ENCODE data around the gene MSTO1. TPM values are rescaled to one million over a fixed set of nuclear protein-coding genes. Genes with fewer than 3 reads are reported as not detected.
"Not testable (repeated sequence)": the region's sequence is repeated elsewhere in the genome, so short reads cannot be mapped to it uniquely, and the experiment has no call there.

MSTO1 gene
- total RNA-seq, 2 experiments from 2014 or later: 43.4 to 43.6 TPM

DNA sequence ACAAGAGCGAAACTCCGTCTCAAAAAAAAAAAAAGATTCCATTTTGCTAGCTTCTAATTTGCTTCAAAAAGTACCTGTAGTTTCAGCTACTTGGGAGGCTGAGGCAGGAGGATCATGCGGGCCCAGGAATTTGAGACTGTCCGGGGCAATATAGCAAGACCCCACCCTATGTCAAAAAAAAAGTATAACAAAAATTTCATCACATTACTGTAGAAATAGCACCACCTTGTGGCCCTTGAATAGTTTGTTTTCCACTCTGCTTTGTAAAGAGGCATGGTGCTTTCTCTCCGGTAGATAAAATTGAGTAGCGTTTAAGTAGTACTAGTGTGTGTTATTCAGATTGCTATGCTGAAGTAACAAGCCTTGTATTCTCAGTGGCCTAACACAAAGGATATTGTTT lies 18.2 kb upstream of the MSTO1 start:
- CTCF ChIA-PET: interaction anchor here (0.7 to 2.4 kb wide), 5 partner anchors 55 to 341 kb away, joined by 3 to 19 read pairs (median 4); no protein-coding TSS in a partner anchor
- Mint-ChIP-seq H3K4me1 (peaks cover 3% of the 10 kb centered on the region), H3K4me3 (no peak overlapping the region), H3K27ac (no peak overlapping the region), H3K36me3 (ENCODE audit: low read depth) (no peaks in the 10 kb centered on the region), H3K9me3 (no peaks in the 10 kb centered on the region), H3K27me3 (no peaks in the 10 kb centered on the region)
- POLR2A ChIA-PET: no interaction called here
- DNase-seq: peak; percentile 23

DNA sequence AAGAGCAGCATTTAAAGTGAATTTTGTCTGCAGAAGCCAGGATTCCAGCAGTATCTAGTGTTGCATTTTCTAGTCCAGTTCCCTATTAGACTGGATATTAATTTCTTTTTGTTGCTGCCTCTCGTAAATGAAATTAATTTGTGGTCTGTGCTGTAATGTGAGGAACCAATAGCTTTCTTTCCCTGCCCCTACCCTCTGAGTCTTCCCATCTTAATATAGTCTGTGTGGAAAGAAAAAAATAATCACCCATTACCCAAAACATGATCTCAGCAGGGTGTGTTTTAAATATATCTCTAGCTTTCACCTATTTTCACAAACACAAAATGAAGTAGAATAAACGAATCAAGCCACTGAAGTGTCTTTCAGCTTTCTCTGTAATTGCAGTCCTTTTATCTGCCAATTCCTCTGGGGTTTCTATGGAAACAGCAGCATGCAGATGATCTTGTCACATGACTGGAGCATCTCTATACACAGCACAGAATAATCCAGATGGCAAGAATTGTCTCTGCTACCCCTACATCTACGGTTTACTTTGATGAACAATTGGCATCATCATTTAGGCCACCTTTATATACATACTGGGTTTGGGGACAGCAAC lies 14.0 kb upstream of the MSTO1 start:
- not testable (repeated sequence) for H3K27me3 Mint-ChIP-seq; H3K4me3 Mint-ChIP-seq; H3K27ac Mint-ChIP-seq; H3K9me3 Mint-ChIP-seq; DNase-seq; H3K36me3 Mint-ChIP-seq (ENCODE audit: low read depth)
- ChIA-PET POLR2A (interaction anchor here (0.7 kb wide), 1 partner anchor 13 kb away, joined by 3 read pairs; no protein-coding TSS in a partner anchor), CTCF (interaction anchor here (2.2 kb wide), 1 partner anchor 346 kb away, joined by 10 read pairs; no protein-coding TSS in a partner anchor)
- peaks cover 13% of the 10 kb centered on the region for H3K4me1 Mint-ChIP-seq

DNA sequence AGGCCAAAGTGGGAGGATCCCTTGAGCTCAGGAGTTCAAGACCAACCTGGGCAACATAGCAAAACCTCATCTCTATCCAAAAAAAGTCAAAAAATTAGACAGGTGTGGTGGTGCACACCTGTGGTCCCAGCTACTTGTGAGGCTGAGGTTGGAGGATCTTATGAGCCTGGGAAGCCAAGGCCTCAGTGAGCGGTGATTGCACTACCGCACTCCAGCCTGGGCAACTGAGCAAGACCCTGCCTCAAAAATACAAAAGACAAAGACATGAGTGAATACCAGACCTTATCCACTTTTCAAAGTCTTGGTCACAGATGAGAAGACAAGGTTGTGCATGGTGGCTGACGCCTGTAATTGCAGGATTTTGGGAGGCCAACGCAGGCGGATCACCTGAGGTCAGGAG lies 13.2 kb upstream of the MSTO1 start:
- no peak for DNase-seq
- no peak overlapping the region for H3K27ac Mint-ChIP-seq
- CTCF ChIA-PET: interaction anchor here (2.2 kb wide), 1 partner anchor 347 kb away, joined by 10 read pairs; no protein-coding TSS in a partner anchor
- no peaks in the 10 kb centered on the region for H3K9me3 Mint-ChIP-seq
- POLR2A ChIA-PET: interaction anchor here (0.7 kb wide), 1 partner anchor 12 kb away, joined by 3 read pairs; no protein-coding TSS in a partner anchor
- peaks cover 13% of the 10 kb centered on the region for H3K4me1 Mint-ChIP-seq
- H3K4me3 Mint-ChIP-seq: no peak overlapping the region
- no peaks in the 10 kb centered on the region for H3K36me3 Mint-ChIP-seq (ENCODE audit: low read depth)
- no peaks in the 10 kb centered on the region for H3K27me3 Mint-ChIP-seq

DNA sequence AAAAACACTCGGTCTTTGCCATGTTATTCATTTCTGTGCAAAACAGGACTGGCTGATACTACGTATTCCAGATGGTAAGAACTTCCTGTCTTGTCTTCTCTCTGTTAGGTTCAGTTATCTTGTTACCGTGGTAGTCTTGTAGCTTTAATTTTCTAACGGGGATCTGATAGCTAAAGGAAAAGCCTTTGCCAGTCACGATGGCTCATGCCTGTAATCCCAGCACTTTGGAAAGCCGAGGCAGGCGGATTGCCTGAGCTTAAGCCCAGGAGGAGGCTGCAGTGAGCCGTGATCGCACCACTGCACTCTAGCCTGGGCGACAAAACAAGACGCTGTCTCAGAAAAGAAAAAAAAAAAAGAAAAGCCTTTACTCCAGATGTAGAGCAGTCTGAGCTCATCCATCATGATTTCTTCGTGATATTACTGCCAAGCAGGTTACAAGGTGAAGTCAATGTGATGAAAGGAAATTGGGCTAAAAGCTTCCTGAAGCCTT lies 11.1 kb upstream of the MSTO1 start:
- H3K9me3 Mint-ChIP-seq: no peaks in the 10 kb centered on the region
- H3K4me3 Mint-ChIP-seq: peak overlapping the region; percentile 69

DNA sequence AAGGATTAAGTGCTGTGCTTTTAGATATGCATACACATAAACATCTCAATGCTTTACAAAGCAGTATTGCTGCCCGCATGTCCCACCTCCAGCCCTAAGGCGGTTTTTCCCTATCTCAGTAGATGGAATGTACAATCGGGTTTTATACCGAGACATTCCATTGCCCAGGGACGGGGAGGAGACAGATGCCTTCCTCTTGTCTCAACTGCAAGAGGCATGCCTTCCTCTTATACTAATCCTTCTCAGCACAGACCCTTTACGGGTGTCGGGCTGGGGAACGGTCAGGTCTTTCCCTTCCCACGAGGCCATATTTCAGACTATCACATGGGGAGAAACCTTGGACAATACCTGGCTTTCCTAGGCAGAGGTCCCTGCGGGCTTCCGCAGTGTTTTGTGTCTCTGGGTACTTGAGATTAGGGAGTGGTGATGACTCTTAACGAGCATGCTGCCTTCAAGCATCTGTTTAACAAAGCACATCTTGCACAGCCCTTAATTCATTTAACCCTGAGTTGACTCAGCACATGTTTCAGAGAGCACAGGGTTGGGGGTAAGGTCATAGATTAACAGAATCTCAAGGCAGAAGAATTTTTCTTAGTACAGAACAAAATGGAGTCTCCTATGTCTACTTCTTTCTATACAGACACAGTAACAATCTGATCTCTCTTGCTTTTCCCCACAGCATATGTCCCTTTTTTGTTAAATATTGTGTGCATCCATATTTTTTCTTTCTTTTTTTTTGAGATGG lies 10.0 kb upstream of the MSTO1 start:
- H3K36me3 Mint-ChIP-seq (ENCODE audit: low read depth); H3K27me3 Mint-ChIP-seq; DNase-seq; CTCF ChIA-PET; POLR2A ChIA-PET; H3K9me3 Mint-ChIP-seq; H3K27ac Mint-ChIP-seq; H3K4me3 Mint-ChIP-seq: not testable (repeated sequence)
- peaks cover 16% of the 10 kb centered on the region for H3K4me1 Mint-ChIP-seq

More for the DNA sequence above, 11.1 kb upstream of the MSTO1 start:
- ChIA-PET CTCF (interaction anchor here (0.6 to 1.3 kb wide), 3 partner anchors 11 to 347 kb away, joined by 3 to 5 read pairs (median 4); partner anchors contain the start of gene MSTO1), POLR2A (no interaction called here)
- peaks cover 16% of the 10 kb centered on the region for H3K4me1 Mint-ChIP-seq
- no peaks in the 10 kb centered on the region for H3K36me3 Mint-ChIP-seq (ENCODE audit: low read depth)
- H3K27ac Mint-ChIP-seq: peak overlapping the region; percentile 72
- DNase-seq: no peak
- H3K27me3 Mint-ChIP-seq: no peaks in the 10 kb centered on the region

DNA sequence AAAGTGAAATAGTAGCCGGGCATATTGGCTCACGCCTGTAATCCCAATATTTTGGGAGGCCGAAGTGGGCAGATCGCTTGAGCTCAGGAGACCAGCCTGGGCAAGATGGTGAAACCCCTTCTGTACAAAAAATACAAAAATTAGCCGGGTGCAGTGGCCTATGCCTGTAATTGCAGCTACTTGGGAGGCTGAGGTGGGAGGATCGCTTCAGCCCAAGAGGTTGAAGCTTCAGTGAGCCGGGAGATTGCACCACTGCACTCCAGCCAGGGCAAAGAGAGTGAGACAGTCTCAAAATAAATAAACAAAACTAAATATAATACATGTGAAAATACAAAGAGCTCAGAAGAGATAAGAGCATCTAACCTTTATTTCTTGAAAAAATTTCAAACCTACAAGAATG lies 2.3 kb upstream of the MSTO1 start:
- ChIA-PET POLR2A (no interaction called here), CTCF (interaction anchor here (0.6 to 0.7 kb wide), 2 partner anchors 63 to 357 kb away, joined by 3 to 5 read pairs; no protein-coding TSS in a partner anchor)
- peaks cover 9% of the 10 kb centered on the region for H3K4me1 Mint-ChIP-seq
- H3K4me3 Mint-ChIP-seq: no peak overlapping the region
- no peaks in the 10 kb centered on the region for H3K27me3 Mint-ChIP-seq
- peaks cover 7% of the 10 kb centered on the region for H3K36me3 Mint-ChIP-seq (ENCODE audit: low read depth)
- DNase-seq: no peak
- H3K27ac Mint-ChIP-seq: no peak overlapping the region
- H3K9me3 Mint-ChIP-seq: no peaks in the 10 kb centered on the region

DNA sequence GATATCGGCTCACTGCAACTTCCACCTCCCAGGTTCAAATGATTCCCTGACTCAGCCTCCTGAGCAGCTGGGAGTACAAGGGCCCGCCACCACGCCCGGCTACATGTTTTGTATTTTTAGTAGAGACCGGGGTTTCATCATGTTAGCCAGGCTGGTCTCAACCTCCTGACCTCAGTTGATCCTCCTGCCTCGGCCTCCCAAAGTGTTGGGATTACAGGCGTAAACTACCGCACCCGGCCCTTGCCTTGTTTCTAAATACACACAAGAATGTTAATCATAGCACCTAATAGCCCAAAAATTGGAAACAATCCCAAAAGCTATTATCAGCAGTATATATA lies 1.2 kb upstream of the MSTO1 start:
- DNase-seq: no peak
- ChIA-PET POLR2A (interaction anchor here (0.9 kb wide), 1 partner anchor 12 kb away, joined by 3 read pairs; no protein-coding TSS in a partner anchor), CTCF (no interaction called here)
- H3K27me3 Mint-ChIP-seq: no peaks in the 10 kb centered on the region
- H3K9me3 Mint-ChIP-seq: no peaks in the 10 kb centered on the region
- H3K27ac Mint-ChIP-seq: no peak overlapping the region
- peaks cover 13% of the 10 kb centered on the region for H3K36me3 Mint-ChIP-seq (ENCODE audit: low read depth)
- H3K4me1 Mint-ChIP-seq: peaks cover 10% of the 10 kb centered on the region
- H3K4me3 Mint-ChIP-seq: peak overlapping the region; percentile 41

DNA sequence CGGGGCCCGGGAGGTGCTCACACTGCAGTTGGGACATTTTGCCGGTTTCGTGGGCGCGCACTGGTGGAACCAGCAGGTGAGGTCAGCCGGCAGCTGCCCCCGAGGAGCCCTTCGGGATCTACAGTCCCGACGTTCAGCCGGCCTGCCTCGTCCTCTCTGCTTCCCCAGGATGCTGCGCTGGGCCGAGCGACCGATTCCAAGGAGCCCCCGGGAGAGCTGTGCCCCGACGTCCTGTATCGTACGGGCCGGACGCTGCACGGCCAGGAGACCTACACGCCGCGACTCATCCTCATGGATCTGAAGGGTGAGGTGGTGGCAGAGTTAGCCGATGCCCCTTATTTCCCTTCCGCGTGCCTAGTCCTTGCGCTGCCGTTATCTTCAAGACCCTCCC lies 234 bp downstream of the MSTO1 start:
- POLR2A ChIA-PET, DNase-seq, H3K9me3 Mint-ChIP-seq, H3K27ac Mint-ChIP-seq, H3K4me1 Mint-ChIP-seq, H3K27me3 Mint-ChIP-seq: not testable (repeated sequence)
- H3K4me3 Mint-ChIP-seq: peak overlapping the region; percentile 84
- CTCF ChIA-PET: interaction anchor here (1.0 kb wide), 1 partner anchor 11 kb away, joined by 5 read pairs; no protein-coding TSS in a partner anchor
- H3K36me3 Mint-ChIP-seq (ENCODE audit: low read depth): peaks cover 19% of the 10 kb centered on the region

DNA sequence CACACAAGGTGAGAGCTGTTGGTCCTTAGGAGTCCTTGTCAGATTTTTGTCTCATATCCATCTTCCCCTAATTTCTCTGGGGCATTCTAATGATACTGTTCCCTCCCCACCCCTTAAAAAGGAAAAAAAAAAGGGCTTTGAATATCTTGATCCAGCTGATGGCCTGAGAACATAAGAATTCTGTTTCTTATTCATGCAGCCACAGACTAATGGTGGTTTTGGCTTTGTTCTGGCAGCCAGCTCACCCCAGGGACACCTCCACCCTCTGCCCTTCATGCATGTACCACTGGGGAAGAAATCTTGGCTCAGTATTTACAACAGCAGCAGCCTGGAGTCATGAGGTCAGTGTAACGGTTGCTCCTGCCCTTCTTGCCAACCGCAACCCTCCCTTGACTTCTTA lies 3.2 kb downstream of the MSTO1 start:
- H3K4me3 Mint-ChIP-seq, H3K27ac Mint-ChIP-seq, H3K27me3 Mint-ChIP-seq, POLR2A ChIA-PET, DNase-seq, H3K4me1 Mint-ChIP-seq, CTCF ChIA-PET, H3K9me3 Mint-ChIP-seq: not testable (repeated sequence)
- H3K36me3 Mint-ChIP-seq (ENCODE audit: low read depth): peaks cover 19% of the 10 kb centered on the region

DNA sequence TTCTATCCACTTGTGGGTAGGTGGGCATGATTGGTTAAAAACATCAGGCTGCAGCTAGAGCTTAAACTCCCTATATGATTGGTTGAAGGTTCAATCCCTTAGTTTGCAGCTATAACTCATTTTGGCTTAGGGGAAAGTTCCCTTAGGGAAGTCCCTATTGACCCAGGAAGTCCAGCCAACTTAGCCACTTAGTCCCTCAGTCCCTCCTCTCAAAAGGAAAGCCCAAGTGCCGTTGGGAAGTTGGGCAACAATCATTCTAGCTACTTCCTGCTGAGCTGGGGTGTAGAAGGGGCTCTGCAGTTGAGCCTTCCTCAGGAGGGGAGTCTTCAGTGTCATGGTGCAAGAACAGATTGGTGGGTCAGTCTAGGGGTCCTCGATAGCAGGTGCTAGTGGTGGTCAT lies 12.2 kb downstream of the MSTO1 start:
- DNase-seq: no peak
- ChIA-PET CTCF (no interaction called here), POLR2A (interaction anchor here (0.6 to 0.7 kb wide), 2 partner anchors 362 to 635 kb away, joined by 3 read pairs; no protein-coding TSS in a partner anchor)
- Mint-ChIP-seq H3K27ac (no peak overlapping the region), H3K36me3 (ENCODE audit: low read depth) (no peaks in the 10 kb centered on the region), H3K4me3 (no peak overlapping the region), H3K4me1 (no peaks in the 10 kb centered on the region), H3K27me3 (peaks cover 4% of the 10 kb centered on the region), H3K9me3 (no peaks in the 10 kb centered on the region)

DNA sequence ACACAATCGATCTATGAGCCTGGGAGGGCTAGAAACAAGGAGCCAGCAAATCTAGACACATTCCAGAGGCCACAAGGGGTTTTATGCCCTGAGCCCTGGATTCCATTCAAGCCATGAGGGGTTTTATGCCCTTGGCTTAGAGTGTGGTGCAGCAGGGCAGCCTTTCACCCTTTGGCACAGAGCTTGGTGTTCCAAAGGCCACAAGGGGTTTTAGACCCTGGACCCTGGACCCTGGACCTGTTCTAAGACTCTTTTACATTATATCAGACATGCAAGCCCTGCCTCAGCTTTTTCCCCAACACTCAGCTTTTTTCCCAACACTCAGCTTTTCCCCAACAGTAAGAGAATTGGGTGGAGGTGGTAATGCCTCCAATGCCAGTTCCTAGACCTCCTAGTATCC lies 13.3 kb downstream of the MSTO1 start:
- Mint-ChIP-seq H3K36me3 (ENCODE audit: low read depth) (no peaks in the 10 kb centered on the region), H3K4me1 (no peaks in the 10 kb centered on the region), H3K4me3 (no peak overlapping the region), H3K27me3 (peaks cover 4% of the 10 kb centered on the region), H3K27ac (no peak overlapping the region), H3K9me3 (no peaks in the 10 kb centered on the region)
- CTCF ChIA-PET: no interaction called here
- POLR2A ChIA-PET: no interaction called here
- DNase-seq: no peak

DNA sequence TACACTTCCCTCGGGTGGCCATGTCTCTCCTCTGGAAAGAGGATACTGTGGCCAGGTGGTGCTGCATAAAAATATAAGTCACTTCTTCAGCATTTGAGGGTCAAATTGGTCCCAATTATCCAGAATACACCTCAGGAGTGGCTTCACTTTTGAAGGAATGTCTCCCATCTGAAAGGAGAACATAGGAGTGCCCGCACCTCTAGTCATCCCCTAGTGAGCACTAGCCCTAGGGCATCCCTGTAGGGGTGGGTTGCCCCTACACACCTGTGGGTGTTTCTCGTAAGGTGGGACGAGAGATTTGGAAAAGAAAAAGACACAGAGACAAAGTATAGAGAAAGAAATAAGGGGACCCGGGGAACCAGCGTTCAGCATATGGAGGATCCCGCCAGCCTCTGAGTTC lies 16.4 kb downstream of the MSTO1 start:
- CTCF ChIA-PET; H3K36me3 Mint-ChIP-seq (ENCODE audit: low read depth); H3K27me3 Mint-ChIP-seq: not testable (repeated sequence)

DNA sequence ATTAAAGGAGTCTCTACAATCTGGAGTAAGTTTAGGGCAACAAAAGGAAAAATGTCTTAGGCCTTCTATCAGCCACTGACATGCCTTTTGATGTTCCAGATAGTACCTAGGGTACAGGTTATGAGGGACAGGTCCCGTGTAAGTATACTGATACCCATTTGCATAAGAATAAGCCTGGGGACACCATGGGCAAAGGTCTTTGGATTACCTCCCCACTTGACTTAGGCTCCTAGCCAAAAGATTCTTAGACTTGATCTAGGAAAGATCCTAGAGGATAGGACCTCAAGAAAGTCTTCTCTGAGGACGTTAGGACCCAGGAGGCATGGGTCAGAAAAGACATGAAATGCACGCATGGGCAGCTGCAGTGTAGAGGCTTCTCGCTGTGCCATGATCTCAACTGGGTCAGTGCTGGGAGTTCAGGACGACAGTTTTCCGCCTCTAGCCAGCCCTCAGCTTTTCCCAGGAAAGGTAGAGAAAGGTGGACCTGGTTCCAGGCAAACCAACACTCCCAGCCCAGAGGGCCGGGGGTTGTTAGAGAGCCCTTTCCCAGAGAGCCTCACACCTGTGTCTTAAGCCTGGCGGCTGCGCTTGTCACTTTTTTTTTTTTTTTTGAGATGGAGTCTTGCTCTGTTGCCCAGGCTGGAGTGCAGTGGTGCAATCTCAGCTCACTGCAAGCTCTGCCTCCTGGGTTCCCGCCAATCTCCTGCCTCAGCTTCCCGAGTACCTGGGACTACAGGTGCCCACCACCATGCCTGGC lies 26.6 kb downstream of the MSTO1 start:
- H3K4me1 Mint-ChIP-seq: peaks cover 22% of the 10 kb centered on the region
- POLR2A ChIA-PET: interaction anchor here (0.6 to 1.0 kb wide), 2 partner anchors 27 to 274 kb away, joined by 3 to 4 read pairs; no protein-coding TSS in a partner anchor
- peaks cover 3% of the 10 kb centered on the region for H3K9me3 Mint-ChIP-seq
- H3K27ac Mint-ChIP-seq: peak overlapping the region; percentile 87
- no peak for DNase-seq
- H3K36me3 Mint-ChIP-seq (ENCODE audit: low read depth): peaks cover 5% of the 10 kb centered on the region
- CTCF ChIA-PET: no interaction called here
- H3K4me3 Mint-ChIP-seq: peak overlapping the region; percentile 91
- no peaks in the 10 kb centered on the region for H3K27me3 Mint-ChIP-seq

More for the DNA sequence above, 16.4 kb downstream of the MSTO1 start:
- H3K27ac Mint-ChIP-seq, DNase-seq, H3K4me3 Mint-ChIP-seq, H3K4me1 Mint-ChIP-seq, H3K9me3 Mint-ChIP-seq, POLR2A ChIA-PET: not testable (repeated sequence)

All from activated CD4-positive, alpha-beta memory T cell treated with anti-CD3 and anti-CD28 coated beads, Interleukin-2, amount 10 ng/mL, durations not matched to agents 7 days and 5 days (primary cell).